IPS-18a (cell line): ENCODE results near the gene BACE2.

Source experiments
- H3K27ac ChIP-seq: one replicate; pipeline ENCODE4 v1.5.1; 2013; ENCODE audit warnings: low read length
- H3K27me3 ChIP-seq: one replicate; pipeline ENCODE4 v1.6.1; 2013; ENCODE audit warnings: mild to moderate bottlenecking, low read length; ENCODE audit not compliant: control insufficient read depth, insufficient read depth
- H3K36me3 ChIP-seq: one replicate; pipeline ENCODE4 v1.6.1; 2013; ENCODE audit warnings: low read depth, low read length; ENCODE audit not compliant: control insufficient read depth
- H3K4me1 ChIP-seq: one replicate; pipeline ENCODE4 v1.6.1; 2013; ENCODE audit warnings: low read depth, low read length; ENCODE audit not compliant: control insufficient read depth
- H3K4me3 ChIP-seq: one replicate; pipeline ENCODE4 v1.5.1; 2013; ENCODE audit warnings: low read length
- H3K9ac ChIP-seq: one replicate; pipeline ENCODE4 v1.6.1; 2013; ENCODE audit warnings: mild to moderate bottlenecking, low read length, moderate library complexity
- H3K9me3 ChIP-seq: one replicate; pipeline ENCODE4 v1.6.1; 2013; ENCODE audit warnings: low read depth, low read length; ENCODE audit not compliant: control insufficient read depth

BACE2 gene

GRCh38 chr21:41267346-41267745 lies 99.4 kb downstream of the BACE2 start:
- H3K27me3 ChIP-seq = no peaks in the 10 kb centered on the region
- H3K4me1 ChIP-seq = no peaks in the 10 kb centered on the region
- no peaks in the 10 kb centered on the region for H3K36me3 ChIP-seq
- no peak overlapping the region for H3K9ac ChIP-seq
- H3K9me3 ChIP-seq = peaks cover 5% of the 10 kb centered on the region
- H3K4me3 ChIP-seq = no peak overlapping the region
- H3K27ac ChIP-seq = no peak overlapping the region

- H3K4me1 ChIP-seq = no peaks in the 10 kb centered on the region
- H3K27me3 ChIP-seq = no peaks in the 10 kb centered on the region
- peaks cover 5% of the 10 kb centered on the region for H3K9me3 ChIP-seq
- no peak overlapping the region for H3K4me3 ChIP-seq
- H3K36me3 ChIP-seq = no peaks in the 10 kb centered on the region
- no peak overlapping the region for H3K27ac ChIP-seq
- H3K9ac ChIP-seq = no peak overlapping the region
Measured at GRCh38 chr21:41269535-41269934, 101.6 kb downstream of the BACE2 start.

- no peak overlapping the region for H3K9ac ChIP-seq
- no peaks in the 10 kb centered on the region for H3K36me3 ChIP-seq
- no peak overlapping the region for H3K4me3 ChIP-seq
- peaks cover under 1% of the 10 kb centered on the region for H3K9me3 ChIP-seq
- H3K27me3 ChIP-seq = no peaks in the 10 kb centered on the region
- no peak overlapping the region for H3K27ac ChIP-seq
- peaks cover 6% of the 10 kb centered on the region for H3K4me1 ChIP-seq
Measured at GRCh38 chr21:41277196-41277595, 109.2 kb downstream of the BACE2 start.

GRCh38 chr21:41277846-41278245 lies 109.9 kb downstream of the BACE2 start:
- H3K4me3 ChIP-seq = no peak overlapping the region
- H3K36me3 ChIP-seq = no peaks in the 10 kb centered on the region
- no peak overlapping the region for H3K27ac ChIP-seq
- no peaks in the 10 kb centered on the region for H3K9me3 ChIP-seq
- H3K9ac ChIP-seq = no peak overlapping the region
- no peaks in the 10 kb centered on the region for H3K27me3 ChIP-seq
- H3K4me1 ChIP-seq = peaks cover 6% of the 10 kb centered on the region

GRCh38 chr21:41280115-41280919 lies 112.4 kb downstream of the BACE2 start:
- Histone ChIP-seq H3K27me3 (no peaks in the 10 kb centered on the region), H3K9me3 (no peaks in the 10 kb centered on the region), H3K27ac (no peak overlapping the region), H3K36me3 (no peaks in the 10 kb centered on the region), H3K4me3 (no peak overlapping the region), H3K9ac (no peak overlapping the region), H3K4me1 (peaks cover 6% of the 10 kb centered on the region)

- Histone ChIP-seq H3K9ac (no peak overlapping the region), H3K27ac (no peak overlapping the region), H3K27me3 (no peaks in the 10 kb centered on the region), H3K36me3 (no peaks in the 10 kb centered on the region), H3K4me3 (no peak overlapping the region), H3K9me3 (no peaks in the 10 kb centered on the region), H3K4me1 (peaks cover 6% of the 10 kb centered on the region)
Measured at GRCh38 chr21:41282412-41282811, 114.5 kb downstream of the BACE2 start.

- H3K27ac ChIP-seq = no peak overlapping the region
- H3K9me3 ChIP-seq = no peaks in the 10 kb centered on the region
- no peak overlapping the region for H3K9ac ChIP-seq
- H3K36me3 ChIP-seq = no peaks in the 10 kb centered on the region
- H3K4me3 ChIP-seq = no peak overlapping the region
- H3K27me3 ChIP-seq = no peaks in the 10 kb centered on the region
- no peaks in the 10 kb centered on the region for H3K4me1 ChIP-seq
Measured at GRCh38 chr21:41283211-41283818, 115.4 kb downstream of the BACE2 start.

- no peak overlapping the region for H3K9ac ChIP-seq
- no peak overlapping the region for H3K4me3 ChIP-seq
- H3K36me3 ChIP-seq = no peaks in the 10 kb centered on the region
Measured at GRCh38 chr21:41289431-41289830, 121.5 kb downstream of the BACE2 start.

GRCh38 chr21:41290106-41290799 lies 122.3 kb downstream of the BACE2 start:
- Histone ChIP-seq H3K27ac (no peak overlapping the region), H3K9ac (no peak overlapping the region), H3K27me3 (peaks cover 10% of the 10 kb centered on the region), H3K4me3 (no peak overlapping the region), H3K36me3 (no peaks in the 10 kb centered on the region), H3K9me3 (no peaks in the 10 kb centered on the region), H3K4me1 (peaks cover 8% of the 10 kb centered on the region)

More at GRCh38 chr21:41289431-41289830, 121.5 kb downstream of the BACE2 start:
- peaks cover 10% of the 10 kb centered on the region for H3K27me3 ChIP-seq
- peaks cover 8% of the 10 kb centered on the region for H3K4me1 ChIP-seq
- H3K9me3 ChIP-seq = no peaks in the 10 kb centered on the region
- H3K27ac ChIP-seq = no peak overlapping the region

GRCh38 chr21:41294548-41295231 lies 126.7 kb downstream of the BACE2 start:
- Histone ChIP-seq H3K4me3 (no peak overlapping the region), H3K9me3 (no peaks in the 10 kb centered on the region), H3K9ac (no peak overlapping the region), H3K4me1 (peaks cover 1% of the 10 kb centered on the region), H3K36me3 (no peaks in the 10 kb centered on the region), H3K27me3 (peaks cover 7% of the 10 kb centered on the region), H3K27ac (no peak overlapping the region)

GRCh38 chr21:41295721-41296254 lies 127.8 kb downstream of the BACE2 start:
- Histone ChIP-seq H3K4me1 (no peaks in the 10 kb centered on the region), H3K36me3 (no peaks in the 10 kb centered on the region), H3K27ac (no peak overlapping the region), H3K9me3 (no peaks in the 10 kb centered on the region), H3K27me3 (no peaks in the 10 kb centered on the region), H3K9ac (no peak overlapping the region), H3K4me3 (no peak overlapping the region)
